Stimulated activated CD8-positive, alpha-beta memory T cell treated with anti-CD3 and anti-CD28 coated beads, Interleukin-4, amount 100 ng/mL, for 24 hours (primary cell): ENCODE results near the gene DPYSL3.

Experiments used
- DNase-seq: peaks from one replicate; pipeline ENCODE4 v3.0.0-alpha.2; 2020; ENCODE audit warnings: low read depth

Gene DPYSL3

DNA sequence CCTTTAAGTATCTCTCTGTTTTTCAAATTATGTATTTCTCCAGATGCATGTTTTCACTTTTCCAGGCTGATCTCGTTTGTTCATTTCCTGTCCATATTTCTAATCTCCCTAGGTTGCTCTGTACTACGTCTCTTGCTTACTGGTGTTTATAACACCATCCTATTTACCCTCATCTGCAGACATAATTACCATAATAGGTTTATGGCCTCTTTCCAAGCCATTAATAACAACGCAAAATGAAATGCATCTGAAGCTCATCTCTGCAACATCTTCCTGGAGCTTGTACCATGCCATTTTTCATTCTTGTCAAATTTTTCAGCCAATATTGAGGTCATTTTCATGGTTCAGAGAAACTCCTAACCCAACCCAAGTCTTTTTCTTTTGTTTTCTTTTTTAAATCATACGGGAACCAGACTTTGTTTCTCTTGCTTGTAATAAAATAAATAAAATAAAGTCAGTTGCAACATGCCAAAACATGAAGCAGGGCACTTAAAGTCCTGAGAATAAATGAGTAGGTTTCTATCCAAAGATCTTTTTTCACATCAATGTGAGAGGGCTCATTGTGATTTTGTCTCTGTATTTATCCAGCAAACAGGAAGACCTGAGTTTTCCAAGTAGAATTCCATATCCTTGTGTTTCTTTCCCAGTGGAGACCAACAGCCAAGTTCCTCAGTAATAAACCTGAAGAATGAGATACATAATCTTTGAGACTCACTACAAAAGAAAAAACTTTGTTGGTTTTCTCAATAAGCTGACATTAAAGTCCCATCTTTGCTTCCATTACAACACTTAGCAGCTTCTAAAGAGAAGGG is 37.0 kb downstream of the DPYSL3 start:
- no peak for DNase-seq

DNA sequence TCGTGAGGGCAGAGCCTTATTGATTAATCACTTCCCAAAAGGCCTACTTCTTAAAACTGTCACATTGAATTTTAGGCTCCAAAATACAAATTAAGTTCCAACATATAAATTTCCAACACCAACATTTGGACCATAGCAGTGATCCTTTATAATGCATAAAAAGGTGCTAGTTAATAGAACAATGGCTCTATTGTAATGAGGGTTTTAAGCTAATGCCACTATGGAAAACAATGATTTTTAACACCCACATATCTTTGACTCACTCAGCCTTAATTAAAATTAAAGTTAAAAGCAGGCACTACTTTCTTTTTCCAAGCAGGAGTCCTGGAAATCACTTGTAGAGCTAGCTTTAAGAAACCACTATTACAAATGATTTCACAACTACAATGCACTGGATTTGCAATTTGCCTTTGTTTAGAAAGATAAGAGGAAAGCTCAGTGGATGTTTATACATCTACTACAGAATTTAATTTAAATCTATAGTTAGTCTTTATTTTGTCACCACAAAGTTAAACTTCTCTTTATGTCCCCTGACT is 41.8 kb downstream of the DPYSL3 start:
- DNase-seq: no peak

DNA sequence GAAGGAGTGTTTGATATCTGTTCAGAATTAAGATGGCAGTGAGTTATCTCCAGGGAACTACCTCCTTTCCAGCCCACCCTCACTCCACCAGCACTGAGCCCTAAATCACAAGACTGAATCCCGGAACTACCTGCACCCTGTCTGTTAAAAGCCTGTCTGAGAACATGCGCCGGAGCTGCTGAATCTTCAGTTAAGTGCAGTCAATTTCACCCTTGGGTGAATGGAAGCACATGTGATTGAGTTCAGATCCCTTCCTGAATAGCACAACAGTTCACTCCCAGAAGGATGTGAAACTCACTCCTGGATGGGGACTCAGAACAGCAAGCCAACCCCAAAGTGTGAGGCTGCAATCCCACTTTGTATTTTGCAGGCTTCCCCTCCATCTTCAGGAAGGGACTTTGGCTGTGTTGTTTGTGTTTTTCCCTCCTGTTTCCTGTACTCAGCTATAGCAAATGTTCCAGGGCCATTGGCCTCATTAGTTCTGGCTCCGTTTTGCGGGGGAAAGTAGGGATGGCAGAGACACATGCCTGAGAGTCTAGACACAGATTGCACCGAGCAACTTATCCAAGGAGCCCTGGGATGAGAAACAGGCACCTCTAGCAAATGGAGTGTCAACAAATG is 43.4 kb downstream of the DPYSL3 start:
- no peak for DNase-seq

DNA sequence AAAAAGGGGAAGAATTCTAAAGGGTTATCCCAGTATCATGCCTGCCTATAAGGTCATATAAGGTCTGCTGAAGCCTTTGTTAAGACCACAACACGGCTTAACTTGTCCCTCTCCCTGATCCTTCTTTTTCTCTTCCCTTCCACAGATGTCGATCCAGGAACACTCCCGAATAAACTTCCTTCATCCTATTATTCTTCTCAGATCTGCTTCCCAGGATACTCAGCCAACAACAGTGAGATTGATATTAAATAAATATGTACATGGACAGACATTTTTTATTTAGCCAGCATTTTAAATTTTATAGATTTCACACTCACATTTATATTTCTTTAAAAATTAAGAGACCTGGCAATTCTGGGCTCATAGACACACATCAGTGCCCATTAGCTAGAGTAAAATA is 44.1 kb downstream of the DPYSL3 start:
- DNase-seq: no peak

DNA sequence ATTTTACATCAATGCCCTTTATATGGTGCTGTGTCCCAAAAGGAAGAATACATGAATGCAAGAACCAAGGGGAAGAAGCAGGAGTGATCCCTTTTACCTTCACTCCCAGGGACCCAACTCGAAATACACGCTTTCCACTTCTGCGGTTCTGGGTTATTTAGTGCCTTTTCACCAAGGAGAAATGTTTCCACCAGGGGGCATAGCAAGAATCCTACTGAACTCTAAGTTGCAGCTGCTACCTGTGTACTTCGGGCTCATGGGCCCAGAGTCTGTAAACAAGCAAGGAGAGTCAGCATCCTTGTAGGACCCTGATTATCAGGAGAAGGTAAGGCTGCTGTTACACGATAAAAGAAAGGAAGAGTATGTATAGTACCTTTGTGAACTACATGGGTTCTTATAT is 45.7 kb downstream of the DPYSL3 start:
- DNase-seq: no peak

DNA sequence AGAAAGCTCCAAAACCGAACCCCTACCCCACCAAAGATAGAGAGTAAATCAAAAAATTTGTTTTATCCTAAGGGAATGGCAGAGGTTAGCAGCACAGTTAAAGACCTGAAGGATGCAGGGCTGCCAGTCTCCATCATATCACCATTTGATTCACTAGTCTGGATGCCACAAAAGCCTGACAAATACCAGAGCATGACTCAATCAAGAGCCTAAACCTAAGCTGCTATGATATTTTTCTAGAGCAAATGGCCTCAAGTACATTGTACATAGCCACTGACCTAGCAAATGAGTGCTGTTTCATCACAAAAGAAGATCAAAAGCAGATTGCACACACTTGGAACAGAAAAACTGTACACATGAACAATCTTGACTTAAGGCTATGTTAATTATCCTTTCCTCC is 48.0 kb downstream of the DPYSL3 start:
- DNase-seq: no peak

DNA sequence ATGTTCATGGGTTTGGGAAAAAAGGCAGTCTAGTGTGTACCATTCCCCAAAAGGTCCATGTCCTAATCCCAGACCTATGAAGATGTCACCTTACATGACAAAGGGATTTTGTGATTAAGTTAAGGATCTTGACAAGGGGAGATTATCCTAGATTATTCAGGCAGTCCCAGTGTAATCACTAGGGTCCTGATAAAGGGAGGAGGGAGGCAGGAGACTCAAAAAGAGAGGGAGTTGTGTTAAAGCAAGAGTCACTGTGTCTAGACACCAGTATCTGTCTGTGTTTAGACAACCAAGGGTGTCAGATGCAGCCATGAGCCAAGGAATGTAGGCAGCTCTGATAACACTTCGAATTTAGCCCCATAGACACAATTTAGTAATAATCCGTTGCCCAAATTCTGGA is 49.5 kb downstream of the DPYSL3 start:
- no peak for DNase-seq

DNA sequence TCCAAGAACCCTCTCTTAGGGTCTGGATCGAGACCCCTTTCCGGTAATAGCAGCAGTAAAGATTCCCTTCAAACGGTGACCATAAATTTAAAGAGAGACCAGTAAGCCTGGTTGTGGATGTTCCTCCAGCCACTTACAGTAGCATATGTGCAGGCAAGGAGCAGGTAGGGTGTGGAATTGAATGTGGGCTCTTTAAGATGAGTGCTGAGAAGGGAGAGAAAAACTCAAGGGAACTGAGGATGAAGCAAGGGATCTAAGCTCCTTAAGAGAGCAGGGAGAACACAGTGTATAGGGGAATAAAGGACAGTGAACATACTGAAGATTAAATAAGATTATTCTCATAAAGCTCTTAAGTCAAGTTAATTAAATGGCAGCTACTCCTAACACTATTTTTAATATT is 51.3 kb downstream of the DPYSL3 start:
- DNase-seq: no peak

DNA sequence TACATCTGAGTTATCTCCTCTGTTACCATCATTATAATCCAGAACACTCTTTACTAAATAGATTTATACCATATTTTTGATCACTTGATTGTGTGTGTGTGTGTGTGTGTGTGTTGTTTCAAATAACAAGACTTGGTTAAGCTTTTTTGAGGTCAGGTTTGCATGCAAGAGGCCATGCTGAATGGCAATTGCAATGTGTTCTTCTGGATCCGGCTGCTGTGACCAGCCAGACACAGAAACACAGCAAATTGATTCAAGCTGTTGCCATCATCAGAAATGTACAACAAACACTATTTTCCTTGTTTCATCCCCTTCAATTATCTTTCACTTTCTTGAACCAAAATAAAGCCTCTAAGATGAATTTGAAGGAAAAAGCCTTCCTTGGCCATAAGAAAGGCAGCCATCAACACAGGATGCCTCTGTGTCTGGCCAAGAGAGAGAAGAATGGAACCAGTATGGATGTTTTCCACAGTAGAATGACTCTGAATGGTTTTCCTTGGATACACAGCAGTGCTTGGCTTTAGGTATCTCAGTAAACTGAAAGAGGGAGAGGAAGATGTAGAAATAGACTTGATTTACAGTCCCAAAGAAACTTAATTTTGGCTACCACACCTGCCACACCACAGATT is 53.9 kb downstream of the DPYSL3 start:
- DNase-seq: no peak

DNA sequence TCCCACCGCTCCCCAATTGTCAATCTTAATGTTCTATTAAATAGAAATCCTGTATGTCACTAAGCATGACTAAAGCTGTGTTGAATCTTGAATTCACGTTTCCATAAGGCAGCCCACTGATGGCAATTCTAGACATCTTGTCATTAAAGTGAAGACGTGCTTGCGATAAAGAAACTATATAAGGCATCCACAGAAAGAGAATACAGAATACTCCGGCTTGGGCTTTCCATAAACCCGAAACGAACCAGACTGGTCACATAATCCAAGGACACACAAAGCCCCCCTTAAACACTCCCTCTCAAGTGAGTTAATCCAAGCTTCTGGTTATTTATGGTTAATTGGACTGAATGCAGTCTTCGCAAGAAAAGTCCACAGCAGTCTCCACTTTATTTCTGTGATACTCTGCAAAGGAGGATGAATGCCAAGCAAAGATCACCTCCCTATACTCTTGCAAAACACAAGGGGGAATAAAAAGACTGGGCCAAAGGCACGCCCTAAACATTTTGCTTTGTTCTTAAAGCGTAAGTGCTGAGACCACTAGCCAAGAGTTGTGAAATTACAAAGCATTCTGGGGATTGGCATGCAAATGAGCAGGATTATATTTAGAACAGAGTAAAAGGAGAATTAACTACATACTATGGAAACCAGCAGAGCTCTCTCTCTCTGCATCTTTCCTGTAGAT is 54.7 kb downstream of the DPYSL3 start:
- DNase-seq: no peak

DNA sequence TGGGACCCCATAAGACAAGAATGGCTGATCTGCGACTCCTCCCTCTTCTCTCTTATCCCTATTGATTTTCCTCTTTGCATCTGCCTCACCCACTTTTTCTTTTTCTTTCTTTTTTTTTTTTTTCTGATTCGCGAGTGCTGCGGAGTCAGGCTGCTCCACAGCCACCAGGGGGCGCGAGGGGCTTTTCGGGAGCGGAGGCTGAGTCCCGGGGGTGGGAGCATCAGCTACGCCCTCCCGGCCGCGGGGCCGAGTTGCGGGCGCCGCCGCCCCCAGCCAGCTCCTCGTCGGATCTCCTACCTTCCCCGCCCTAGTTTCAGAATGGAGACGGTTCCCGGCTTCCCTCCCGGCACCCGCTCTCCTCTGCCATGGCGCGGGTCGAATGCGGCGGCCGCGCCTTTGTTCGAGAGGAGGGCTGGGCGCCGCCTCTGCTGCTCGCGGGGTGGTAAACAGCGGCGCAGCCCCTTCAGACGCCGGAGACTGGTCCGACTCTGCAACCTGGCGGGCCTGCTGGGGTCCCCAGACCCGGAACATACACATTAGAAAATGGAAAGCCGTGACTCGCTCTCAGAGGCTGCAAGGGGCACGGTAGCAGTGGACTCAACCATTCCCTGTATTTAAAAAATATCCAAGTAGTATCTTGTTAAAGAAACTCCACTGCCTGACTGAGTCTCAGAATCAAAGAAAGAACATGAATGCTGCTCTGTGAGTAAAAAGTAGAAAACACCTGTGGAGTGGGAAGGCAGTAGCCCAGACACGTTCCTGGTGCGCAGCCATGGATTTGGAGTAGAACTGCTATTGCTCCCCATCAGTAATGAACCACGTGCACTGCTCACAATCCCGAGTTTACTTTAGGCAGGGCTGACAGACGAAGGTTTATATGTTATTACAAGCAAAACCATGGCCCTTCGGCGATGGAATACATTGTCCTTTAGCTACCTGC is 55.7 kb downstream of the DPYSL3 start:
- DNase-seq: peak; percentile 67

DNA sequence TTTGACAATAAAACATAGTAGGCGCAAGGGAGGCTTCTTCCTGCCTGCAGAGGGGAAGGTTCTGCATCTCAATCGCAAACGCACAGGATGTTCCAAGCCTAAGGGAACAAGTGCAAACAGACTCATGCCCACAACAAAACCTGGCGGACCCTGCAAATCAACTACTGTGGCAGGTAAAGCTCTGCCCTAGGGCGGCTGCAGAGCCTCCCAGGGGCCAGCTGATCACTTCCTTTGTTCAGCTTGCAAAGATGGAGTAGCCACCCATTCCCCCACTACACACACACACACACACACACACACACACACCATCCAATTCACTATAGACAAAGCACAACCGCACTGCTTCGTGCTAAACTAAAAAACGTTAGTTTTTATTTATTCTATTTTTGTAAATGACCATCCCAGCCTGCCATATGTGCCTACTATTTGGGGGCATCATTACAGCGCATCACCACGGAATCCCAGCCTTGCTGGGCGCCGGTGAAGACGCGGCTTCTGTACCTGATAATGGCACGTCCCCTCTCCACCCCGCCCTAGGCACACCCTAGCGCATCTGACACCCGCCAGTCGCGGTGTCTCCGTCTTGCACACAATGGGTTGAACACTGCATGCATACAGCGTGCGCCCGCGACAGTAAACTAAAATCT is 57.6 kb downstream of the DPYSL3 start:
- DNase-seq: no peak

DNA sequence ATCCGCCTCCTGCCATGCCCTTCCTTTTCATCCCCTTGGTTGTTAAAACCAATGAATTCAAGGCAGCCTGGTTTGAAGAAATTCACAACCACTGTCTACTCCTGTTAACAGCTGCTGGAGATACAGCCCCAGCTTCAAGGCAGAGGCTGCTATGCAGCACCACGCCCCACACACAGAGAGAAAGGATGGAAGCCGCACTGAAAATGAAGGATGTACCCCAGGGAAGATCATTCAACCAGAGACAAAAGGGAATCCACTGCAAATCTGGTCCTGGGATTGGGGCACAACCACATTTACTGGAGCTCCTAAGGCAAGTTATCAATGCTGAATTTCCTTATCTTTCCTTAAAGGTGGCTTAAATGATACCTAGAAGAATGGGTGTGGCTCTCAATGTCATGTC is 58.7 kb downstream of the DPYSL3 start:
- DNase-seq: no peak

DNA sequence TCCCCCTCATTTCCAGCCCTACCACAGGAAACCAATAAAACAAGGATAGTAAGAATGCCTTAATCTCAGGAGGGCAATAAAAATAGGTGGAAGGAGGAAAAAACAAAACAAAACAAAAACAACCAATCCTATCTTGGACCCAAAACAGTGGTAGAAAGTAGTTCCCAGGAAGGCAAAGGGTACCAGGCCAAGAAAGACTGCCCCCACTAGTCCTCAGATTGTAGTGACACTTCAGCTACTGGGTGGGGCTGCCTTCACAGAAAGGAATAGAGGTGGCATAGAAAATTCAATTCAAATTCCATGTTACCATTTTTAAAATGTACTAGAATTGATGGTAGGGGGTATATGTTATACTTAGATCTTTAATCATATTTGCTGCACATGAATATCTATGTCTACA is 59.3 kb downstream of the DPYSL3 start:
- DNase-seq: no peak

DNA sequence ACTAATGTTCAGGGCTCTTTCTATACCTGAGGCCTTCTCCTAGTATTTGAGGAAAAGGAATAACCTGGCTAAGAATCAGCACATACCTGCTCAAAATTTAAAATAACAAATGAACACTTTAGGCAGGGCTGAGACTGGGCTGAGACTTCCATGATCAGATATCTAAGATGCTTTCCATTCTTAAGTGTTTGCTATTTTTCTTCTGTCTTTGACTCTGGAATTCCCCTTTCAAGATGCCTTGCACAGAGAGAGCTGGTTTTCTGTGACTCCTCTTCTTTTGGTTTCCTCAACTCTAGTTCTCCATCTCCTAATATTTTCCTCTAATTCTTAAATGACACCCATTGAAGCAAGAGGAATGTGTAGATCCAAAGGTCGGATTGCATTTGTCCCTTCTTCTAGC is 61.1 kb downstream of the DPYSL3 start:
- no peak for DNase-seq

DNA sequence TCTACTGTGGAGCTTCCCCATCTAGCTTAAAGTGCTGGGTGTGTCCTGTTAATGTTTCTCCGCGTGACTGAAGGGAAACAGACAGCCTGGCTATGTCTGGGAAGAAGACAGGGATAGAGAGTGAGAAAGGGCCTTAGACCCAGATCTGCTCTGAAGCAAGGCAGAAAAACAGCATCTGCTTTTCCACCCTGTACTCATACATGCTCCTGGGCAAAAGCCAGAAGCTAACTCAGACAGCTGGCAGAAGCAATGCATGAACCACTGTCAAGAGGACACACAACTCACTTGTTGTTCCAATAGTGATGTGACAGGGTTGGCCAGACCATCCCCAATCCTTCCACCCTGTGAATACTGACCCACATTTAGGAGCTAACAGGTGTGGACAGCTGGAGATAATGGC is 63.3 kb downstream of the DPYSL3 start:
- DNase-seq: no peak

DNA sequence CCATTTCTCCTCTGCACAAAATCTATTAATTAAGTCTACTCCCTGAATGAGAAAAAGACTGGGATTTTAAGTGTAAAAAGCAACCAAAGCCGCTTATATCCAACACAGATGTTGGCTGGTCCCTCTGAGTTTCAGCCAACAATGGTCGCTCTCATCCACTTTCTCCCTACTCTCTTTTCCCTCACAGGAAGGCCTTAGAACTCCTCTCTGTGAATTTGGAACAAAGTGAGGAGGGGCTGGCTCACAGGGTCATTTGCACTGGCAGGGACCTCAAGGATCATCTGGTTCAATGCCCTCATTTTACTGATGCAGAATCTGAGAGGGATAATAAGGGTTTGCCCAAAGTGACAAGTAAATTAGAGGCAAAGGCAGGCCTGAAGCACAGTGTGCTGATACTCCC is 64.0 kb downstream of the DPYSL3 start:
- no peak for DNase-seq

DNA sequence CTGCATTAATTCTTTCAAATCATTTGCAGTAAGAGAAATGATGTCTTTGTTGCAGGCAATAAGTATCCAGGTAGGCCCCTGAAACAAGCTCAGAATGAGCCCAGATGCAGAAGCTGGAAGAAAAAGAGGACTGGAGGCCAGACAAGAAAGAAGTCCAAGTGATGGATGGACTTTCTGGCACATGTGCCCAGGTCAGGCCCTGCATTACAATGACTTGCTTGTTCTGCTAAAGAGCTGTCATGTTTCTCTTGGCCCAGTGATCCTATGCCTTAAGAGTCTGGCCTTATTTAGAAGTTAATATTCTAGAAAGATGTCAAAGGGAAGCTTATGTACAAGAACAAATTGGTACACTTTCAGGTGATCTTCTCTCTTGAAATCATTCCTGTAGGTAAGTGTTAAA is 64.8 kb downstream of the DPYSL3 start:
- no peak for DNase-seq

DNA sequence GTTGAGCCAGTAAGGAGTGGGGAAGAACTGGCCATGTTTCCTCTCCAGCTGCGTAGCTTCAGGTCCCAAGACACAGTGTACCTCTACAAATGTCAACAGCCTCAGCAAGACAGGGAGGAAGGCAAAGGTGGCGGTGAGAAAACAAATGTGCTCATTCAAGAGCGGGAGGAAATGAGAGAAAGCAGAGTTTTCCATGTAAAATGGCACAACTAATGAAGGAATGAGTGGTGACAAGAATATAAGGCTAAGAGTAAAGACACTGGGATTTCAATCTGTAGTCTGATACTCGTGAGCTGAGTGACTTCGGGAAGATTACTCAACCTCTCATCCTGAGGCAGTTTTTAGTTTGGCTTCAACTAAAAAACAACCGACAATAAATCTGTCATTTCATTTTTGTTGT is 67.6 kb downstream of the DPYSL3 start:
- no peak for DNase-seq

DNA sequence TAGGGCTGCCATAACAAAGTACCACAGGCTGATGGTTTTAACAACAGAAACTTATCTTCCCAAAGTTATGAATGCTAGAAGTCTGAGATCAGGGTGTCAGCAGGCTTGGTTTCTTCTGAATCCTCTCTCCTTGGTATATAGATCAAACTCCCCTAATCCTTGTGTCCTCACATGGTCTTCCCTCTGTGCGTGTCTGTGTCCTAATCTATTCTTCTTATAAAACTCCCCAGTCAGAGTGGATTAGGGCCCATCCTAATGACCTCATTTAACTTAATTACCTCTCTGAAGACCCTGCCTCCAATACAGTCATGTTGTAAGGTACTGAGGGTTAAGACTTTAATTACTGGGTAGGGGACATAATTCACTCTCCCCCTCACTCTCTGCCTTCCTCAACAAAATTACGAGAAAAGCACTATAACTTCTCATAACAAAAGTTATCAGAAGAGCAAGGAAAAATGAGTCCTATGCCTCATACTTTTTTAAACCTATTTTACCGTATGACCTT is 68.6 kb downstream of the DPYSL3 start:
- no peak for DNase-seq

DNA sequence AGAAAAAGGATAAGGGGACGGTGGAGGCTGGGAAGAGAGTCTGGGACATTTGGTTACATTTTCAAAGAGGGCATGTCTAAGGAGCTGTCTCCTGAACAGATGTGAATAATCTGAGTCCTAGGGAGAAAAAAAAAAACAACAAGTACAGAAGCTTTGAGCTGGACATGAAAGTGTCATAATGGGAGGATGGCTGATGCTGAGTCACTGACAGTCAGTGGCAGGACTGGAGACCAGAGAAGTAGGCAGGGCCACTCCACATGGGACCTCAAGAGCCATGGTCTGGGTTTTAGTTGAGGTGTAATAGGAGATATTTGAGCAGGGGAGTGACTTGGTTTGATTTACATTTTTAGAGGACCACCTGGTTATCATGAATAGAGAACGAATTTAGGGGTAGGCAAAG is 70.6 kb downstream of the DPYSL3 start:
- DNase-seq: no peak
